Mesothelial cell of epicardium (in vitro differentiated cells): ENCODE data around the gene TECPR1. TPM values are rescaled to one million over a fixed set of nuclear protein-coding genes. Genes with fewer than 3 reads are reported as not detected.

Source experiments
- DNase-seq, 2 experiments: peaks; one replicate each; pipeline ENCODE4 v3.0.0; 2021; ENCODE audit warnings: low spot score in 2 of 2; ENCODE audit not compliant: unreplicated experiment in 2 of 2
- H3K27ac Mint-ChIP-seq: 2 replicates; pipeline ENCODE4 v1.8.0; 2021; ENCODE audit warnings: mixed read lengths
- H3K27me3 Mint-ChIP-seq: 2 replicates; pipeline ENCODE4 v1.8.0; 2021; ENCODE audit warnings: low read depth, mixed read lengths
- H3K36me3 Mint-ChIP-seq: 2 replicates; pipeline ENCODE4 v1.8.0; 2021; ENCODE audit warnings: mixed read lengths
- H3K4me1 Mint-ChIP-seq: 2 replicates; pipeline ENCODE4 v1.8.0; 2021; ENCODE audit warnings: mixed read lengths
- H3K4me3 Mint-ChIP-seq: 2 replicates; pipeline ENCODE4 v1.8.0; 2021; ENCODE audit warnings: mild to moderate bottlenecking, moderate library complexity, mixed read lengths
- H3K9me3 Mint-ChIP-seq: 2 replicates; pipeline ENCODE4 v1.8.0; 2021; ENCODE audit warnings: mixed read lengths
- CTCF ChIP-seq: fragments of 200-600 bp; sonication (generic); IDR thresholded peaks from one replicate; pipeline ENCODE4 v1.5.0; 2021; ENCODE audit warnings: antibody characterized with exemption; ENCODE audit not compliant: unreplicated experiment
- total RNA-seq: library from RNA; stranded (reverse); gene quantifications from 3 replicates; pipeline ENCODE4 v1.2.1, GENCODE V29; 2021

TECPR1 gene
- total RNA-seq, 1 donor from 2014 or later, result 38.0 TPM

- H3K9me3 Mint-ChIP-seq, result no peaks in the 10 kb centered on the region
- no peaks in the 10 kb centered on the region for H3K27me3 Mint-ChIP-seq
- no peak for DNase-seq
- peaks cover 6% of the 10 kb centered on the region for H3K36me3 Mint-ChIP-seq
- TF ChIP-seq CTCF, result no peak
- H3K4me3 Mint-ChIP-seq, result no peak overlapping the region
- H3K27ac Mint-ChIP-seq, result no peak overlapping the region
- peaks cover 9% of the 10 kb centered on the region for H3K4me1 Mint-ChIP-seq
Observed at GRCh38 chr7:98170966-98171365, 81.1 kb downstream of the TECPR1 start.

- Mint-ChIP-seq H3K4me3 (no peak overlapping the region), H3K27ac (no peak overlapping the region), H3K4me1 (peaks cover 8% of the 10 kb centered on the region), H3K27me3 (no peaks in the 10 kb centered on the region), H3K9me3 (no peaks in the 10 kb centered on the region), H3K36me3 (peaks cover 1% of the 10 kb centered on the region)
- no peak for DNase-seq
- no peak for TF ChIP-seq CTCF
Observed at GRCh38 chr7:98168904-98169621, 83.0 kb downstream of the TECPR1 start.

- Mint-ChIP-seq H3K27ac (no peak overlapping the region), H3K36me3 (peaks cover 1% of the 10 kb centered on the region), H3K9me3 (no peaks in the 10 kb centered on the region), H3K27me3 (no peaks in the 10 kb centered on the region), H3K4me3 (no peak overlapping the region), H3K4me1 (peaks cover 16% of the 10 kb centered on the region)
- TF ChIP-seq CTCF, result peak; percentile 71
- peak in 1 of 2 experiments; percentile 70 for DNase-seq
Observed at GRCh38 chr7:98168181-98168903, 83.7 kb downstream of the TECPR1 start.

- Mint-ChIP-seq H3K36me3 (peaks cover 1% of the 10 kb centered on the region), H3K9me3 (no peaks in the 10 kb centered on the region), H3K27me3 (no peaks in the 10 kb centered on the region), H3K4me1 (peaks cover 20% of the 10 kb centered on the region), H3K27ac (no peak overlapping the region), H3K4me3 (no peak overlapping the region)
- no peak for TF ChIP-seq CTCF
- DNase-seq, result no peak
Observed at GRCh38 chr7:98167653-98168052, 84.4 kb downstream of the TECPR1 start.

- Mint-ChIP-seq H3K4me1 (peaks cover 21% of the 10 kb centered on the region), H3K27ac (no peak overlapping the region), H3K4me3 (no peak overlapping the region), H3K9me3 (no peaks in the 10 kb centered on the region), H3K27me3 (no peaks in the 10 kb centered on the region), H3K36me3 (no peaks in the 10 kb centered on the region)
- DNase-seq, result no peak
- TF ChIP-seq CTCF, result no peak
Observed at GRCh38 chr7:98166668-98166970, 85.4 kb downstream of the TECPR1 start.
